IMR-90 (cell line): ENCODE results near the gene FIS1. TPM values are rescaled to one million over a fixed set of nuclear protein-coding genes. Genes with fewer than 3 reads are reported as not detected.

Experiments
- ATAC-seq: fragments of 200-7000 bp; cut with Tn5 transposase; 2 replicates; pipeline ENCODE4 v1.9.1; 2020; ENCODE audit warnings: low read depth, mild to moderate bottlenecking, moderate library complexity
- BruUV-seq: library from RNA; stranded (reverse); fragments of 400-500 nt; replicated peaks from 2 replicates; lab custom pipeline; 2021; lab: Mats Ljungman, UMichigan
- CTCF ChIA-PET: fragments of 300-600 bp; formaldehyde crosslinking; extraction: SDS; loops from one replicate; lab custom pipeline; 2021; ENCODE audit warnings: antibody characterized with exemption; lab: Yijun Ruan, JAX
- POLR2A ChIA-PET: fragments of 300-600 bp; sonication (Branson Sonifier 250); formaldehyde crosslinking; loops from one replicate; lab custom pipeline; 2022; ENCODE audit warnings: antibody characterized with exemption; ENCODE audit not compliant: unreplicated experiment; lab: Charles Lee
- DNase-seq: peaks from one replicate; pipeline ENCODE4 v3.0.0; 2013
- H2AFZ ChIP-seq: replicated peaks from 2 replicates; pipeline ENCODE3; 2013; ENCODE audit warnings: low read length, mild to moderate bottlenecking; ENCODE audit not compliant: poor library complexity
- H2AK5ac ChIP-seq: 2 replicates; pipeline ENCODE4 v1.6.1; 2013; ENCODE audit warnings: low read depth, low read length, inconsistent platforms
- H2AK9ac ChIP-seq: replicated peaks from 2 replicates; pipeline ENCODE3; 2013; ENCODE audit warnings: mild to moderate bottlenecking, low read depth, low read length, moderate library complexity; ENCODE audit not compliant: poor library complexity
- H2BK120ac ChIP-seq: 2 replicates; pipeline ENCODE4 v1.6.1; 2013; ENCODE audit warnings: low read depth, low read length, inconsistent platforms
- H2BK15ac ChIP-seq: 3 replicates; pipeline ENCODE4 v1.6.1; 2013; ENCODE audit warnings: low read depth, low read length, inconsistent platforms
- H2BK20ac ChIP-seq: 2 replicates; pipeline ENCODE4 v1.6.1; 2013; ENCODE audit warnings: low read depth, mild to moderate bottlenecking, inconsistent platforms, low read length, moderate library complexity
- H2BK5ac ChIP-seq: 2 replicates; pipeline ENCODE4 v1.6.1; 2013; ENCODE audit warnings: mild to moderate bottlenecking, low read depth, low read length, inconsistent platforms; ENCODE audit not compliant: poor library complexity, severe bottlenecking
- H3K14ac ChIP-seq: replicated peaks from 2 replicates; pipeline ENCODE4 v1.6.1; 2013; ENCODE audit warnings: low read depth, low read length, inconsistent platforms
- H3K18ac ChIP-seq: 2 replicates; pipeline ENCODE4 v1.6.1; 2013; ENCODE audit warnings: low read depth, low read length, control low read depth
- H3K23ac ChIP-seq: 2 replicates; pipeline ENCODE4 v1.6.1; 2013; ENCODE audit warnings: low read depth, low read length, inconsistent platforms
- H3K27ac ChIP-seq: 2 replicates; pipeline ENCODE4 v1.5.1; 2013; ENCODE audit warnings: mild to moderate bottlenecking, control low read depth, low read length; ENCODE audit not compliant: insufficient read depth
- H3K27me3 ChIP-seq: 2 replicates; pipeline ENCODE4 v1.6.1; 2013; ENCODE audit warnings: low read length; ENCODE audit not compliant: control insufficient read depth, insufficient read depth
- H3K36me3 ChIP-seq: 2 replicates; pipeline ENCODE4 v1.6.1; 2013; ENCODE audit warnings: low read length, mixed read lengths; ENCODE audit not compliant: control insufficient read depth, insufficient read depth
- H3K4ac ChIP-seq: 2 replicates; pipeline ENCODE4 v1.6.1; 2013; ENCODE audit warnings: low read depth, low read length, inconsistent platforms
- H3K4me1 ChIP-seq: 2 replicates; pipeline ENCODE4 v1.6.1; 2013; ENCODE audit warnings: low read length, mixed read lengths; ENCODE audit not compliant: control insufficient read depth, insufficient read depth
- H3K4me2 ChIP-seq: 2 replicates; pipeline ENCODE4 v1.6.1; 2013; ENCODE audit warnings: low read depth, mild to moderate bottlenecking, control low read depth, low read length, moderate library complexity
- H3K4me3 ChIP-seq: 2 replicates; pipeline ENCODE4 v1.5.1; 2013; ENCODE audit warnings: low read depth, mild to moderate bottlenecking, control low read depth, low read length, moderate library complexity; ENCODE audit not compliant: insufficient read depth
- H3K56ac ChIP-seq: 2 replicates; pipeline ENCODE4 v1.6.1; 2013; ENCODE audit warnings: low read length, inconsistent platforms; ENCODE audit not compliant: insufficient read depth; ENCODE audit errors: extremely low read depth
- H3K79me1 ChIP-seq, 2 experiments: 2 replicates each; pipeline ENCODE4 v1.6.1; 2013; ENCODE audit warnings: low read length in 2 of 2, inconsistent platforms in 1 of 2, low read depth in 1 of 2
- H3K9ac ChIP-seq: 2 replicates; pipeline ENCODE4 v1.6.1; 2013; ENCODE audit warnings: low read depth, low read length, control low read depth
- H3K9me1 ChIP-seq: 2 replicates; pipeline ENCODE4 v1.6.1; 2013; ENCODE audit warnings: low read length, inconsistent platforms; ENCODE audit not compliant: insufficient read depth
- H3K9me3 ChIP-seq: 2 replicates; pipeline ENCODE4 v1.6.1; 2013; ENCODE audit warnings: low read length; ENCODE audit not compliant: control insufficient read depth, insufficient read depth
- H4K20me1 ChIP-seq: 2 replicates; pipeline ENCODE4 v1.6.1; 2013; ENCODE audit warnings: low read length, inconsistent platforms; ENCODE audit not compliant: insufficient read depth
- H4K5ac ChIP-seq: 2 replicates; pipeline ENCODE4 v1.6.1; 2013; ENCODE audit warnings: mild to moderate bottlenecking, low read depth, low read length, control low read depth
- H4K8ac ChIP-seq, 2 experiments: 2 replicates each; pipeline ENCODE4 v1.6.1; 2013; ENCODE audit warnings: low read depth in 2 of 2, low read length in 2 of 2, control low read depth in 1 of 2, inconsistent platforms in 1 of 2
- H4K91ac ChIP-seq: 2 replicates; pipeline ENCODE4 v1.6.1; 2013; ENCODE audit warnings: low read depth, low read length, inconsistent platforms; ENCODE audit not compliant: insufficient read depth
- BHLHE40 ChIP-seq: fragments of 150-350 bp; IDR thresholded peaks from 2 replicates; pipeline ENCODE4 v1.6.1; 2016; ENCODE audit warnings: mild to moderate bottlenecking, low read depth, low read length
- CEBPB ChIP-seq: IDR thresholded peaks from 2 replicates; pipeline ENCODE4 v1.6.1; 2012; ENCODE audit warnings: low read depth, low read length, improper control_type of control experiment
- ELK1 ChIP-seq: fragments of 150-350 bp; IDR thresholded peaks from 2 replicates; pipeline ENCODE4 v1.6.1; 2016; ENCODE audit warnings: low read depth, mild to moderate bottlenecking, low read length, moderate library complexity, borderline replicate concordance
- FOS ChIP-seq: fragments of 150-350 bp; IDR thresholded peaks from 2 replicates; pipeline ENCODE4 v1.6.1; 2016; ENCODE audit warnings: low read depth, low read length
- MAFK ChIP-seq: IDR thresholded peaks from 2 replicates; pipeline ENCODE4 v1.6.1; 2012; ENCODE audit warnings: low read depth, low read length, improper control_type of control experiment
- MAZ ChIP-seq: IDR thresholded peaks from 2 replicates; pipeline ENCODE4 v1.6.1; 2012; ENCODE audit warnings: low read depth, mild to moderate bottlenecking, low read length, improper control_type of control experiment, moderate library complexity, borderline replicate concordance
- MXI1 ChIP-seq: IDR thresholded peaks from 2 replicates; pipeline ENCODE4 v1.6.1; 2012; ENCODE audit warnings: low read depth, mild to moderate bottlenecking, low read length, moderate library complexity, borderline replicate concordance
- NFE2L2 ChIP-seq: fragments of 150-350 bp; IDR thresholded peaks from 2 replicates; pipeline ENCODE4 v1.6.1; 2016; ENCODE audit warnings: low read depth, mild to moderate bottlenecking, low read length
- POLR2A ChIP-seq: IDR thresholded peaks from 2 replicates; pipeline ENCODE4 v1.6.1; 2012; ENCODE audit warnings: mild to moderate bottlenecking, low read depth, low read length
- RAD21 ChIP-seq: IDR thresholded peaks from 2 replicates; pipeline ENCODE4 v1.6.1; 2012; ENCODE audit warnings: low read length, improper control_type of control experiment
- RCOR1 ChIP-seq: IDR thresholded peaks from 2 replicates; pipeline ENCODE4 v1.6.1; 2012; ENCODE audit warnings: mild to moderate bottlenecking, low read length, improper control_type of control experiment; ENCODE audit not compliant: insufficient replicate concordance
- RFX5 ChIP-seq: IDR thresholded peaks from 2 replicates; pipeline ENCODE4 v1.8.0; 2012; ENCODE audit warnings: low read depth, mild to moderate bottlenecking, low read length, moderate library complexity
- USF2 ChIP-seq: fragments of 150-350 bp; IDR thresholded peaks from 2 replicates; pipeline ENCODE4 v1.6.1; 2017; ENCODE audit warnings: mild to moderate bottlenecking, antibody characterized with exemption, low read length, low read depth
- WGBS, 2 experiments: methylation state at CpG; one replicate each; pipeline versions ENCODE4 v1.1.5 to v1.1.7; 2013; ENCODE audit warnings: missing lambda C conversion rate in 2 of 2; ENCODE audit not compliant: insufficient read length in 1 of 2; ENCODE audit errors: extremely low coverage in 2 of 2; 5-methylcytosine and 5-hydroxymethylcytosine counted together
- dilution Hi-C: fragments of 300-500 bp; cut with HindIII; formaldehyde crosslinking; loops from one replicate; pipeline ENCODE4 v1.14.3; 2018; ENCODE audit warnings: low sequenced_read_pairs; ENCODE audit not compliant: unreplicated experiment
- in situ Hi-C: fragments of 300-500 bp; cut with MboI; formaldehyde crosslinking; loops from 3 replicates; pipeline ENCODE4 v1.14.3; 2019; ENCODE audit warnings: low sequenced_read_pairs, inconsistent platforms, mixed read lengths
- intact Hi-C: fragments of 100-400 bp; cut with micrococcal nuclease; formaldehyde crosslinking; loops from 2 replicates; pipeline ENCODE4 v1.10.0; 2022
- polyA plus RNA-seq, 3 experiments: library from polyadenylated mRNA; depleted of rRNA; stranded (reverse); fragments of >200 nt; gene quantifications; 2 replicates each; pipeline ENCODE4 v1.2.3, GENCODE V29; 2012; ENCODE audit warnings: low replicate concordance in 1 of 3
- total RNA-seq: library from RNA; depleted of rRNA; stranded (reverse); fragments of >200 nt; gene quantifications from 2 replicates; pipeline ENCODE4 v1.2.3, GENCODE V29; 2012

FIS1 gene
- total and polyA plus RNA-seq, 2 of the 4 experiments (the other 2 are of a cell fraction), result 293 to 489 TPM

- H4K91ac ChIP-seq, result no peak overlapping the region
- 100% methylated on average over 1 of the region's 7 CpGs; no CpG with 5 or more reads in 1 of the 2 experiments for WGBS, 2 experiments
- 0 out of 2 replicates have a peak overlapping the region, but pooled peaks have one; percentile 43 for H3K4ac ChIP-seq
- no peak overlapping the region for H3K9ac ChIP-seq
- TF ChIP-seq BHLHE40, result no peak
- TF ChIP-seq NFE2L2, result no peak
- TF ChIP-seq MAFK, result no peak
- TF ChIP-seq RCOR1, result no peak
- no peak for TF ChIP-seq MAZ
- TF ChIP-seq MXI1, result no peak
- TF ChIP-seq POLR2A, result no peak
- TF ChIP-seq RFX5, result no peak
- TF ChIP-seq USF2, result no peak
- no peak for TF ChIP-seq ELK1
- no peak for TF ChIP-seq FOS
- TF ChIP-seq CEBPB, result no peak
- no peak for TF ChIP-seq RAD21
- ChIA-PET POLR2A (no interaction called here), CTCF (no interaction called here)
- peaks cover 3% of the 10 kb centered on the region for H3K4me1 ChIP-seq
- peaks cover 4% of the 10 kb centered on the region for H3K9me1 ChIP-seq
- H3K14ac ChIP-seq, result no peak overlapping the region
- H3K27me3 ChIP-seq, result no peaks in the 10 kb centered on the region
- H2BK5ac ChIP-seq, result no peak overlapping the region
- no peak overlapping the region for H3K18ac ChIP-seq
- peaks cover 0 to 6% of the 10 kb centered on the region in 2 experiments; a peak in 1 of 4 replicates for H3K79me1 ChIP-seq
- no peak overlapping the region for H3K4me2 ChIP-seq
- BruUV-seq, result no TSS peak
- H2AK5ac ChIP-seq, result no peak overlapping the region
- ATAC-seq (peak; percentile 21), DNase-seq (no peak)
- no peak overlapping the region for H2AK9ac ChIP-seq
- peak overlapping the region; percentile 59; the same call in 1 of the 2 replicates for H3K23ac ChIP-seq
- no peak overlapping the region for H2BK20ac ChIP-seq
- H3K56ac ChIP-seq, result no peak overlapping the region
- intact Hi-C loops (no loop called here), in situ Hi-C loops (no loop called here), dilution Hi-C loops (no loop called here)
- no peak overlapping the region for H2BK120ac ChIP-seq
- no peak overlapping the region for H4K5ac ChIP-seq
- H2BK15ac ChIP-seq, result no peak overlapping the region
- H3K27ac ChIP-seq, result no peak overlapping the region
- no peak overlapping the region for H3K4me3 ChIP-seq
- H2AFZ ChIP-seq, result peak overlapping the region; percentile 62
- no peaks in the 10 kb centered on the region for H3K9me3 ChIP-seq
- H4K20me1 ChIP-seq, result peaks cover 6% of the 10 kb centered on the region
- peak overlapping the region in 1 of 2 experiments; percentile 36; a peak in 1 of 4 replicates for H4K8ac ChIP-seq
- peaks cover 19% of the 10 kb centered on the region for H3K36me3 ChIP-seq
These were observed 13.2 kb downstream of the FIS1 start for GRCh38 chr7:101231644-101232043.
